Smooth muscle cell (in vitro differentiated cells): ENCODE measurements around the gene AGO1. TPM values are rescaled to one million over a fixed set of nuclear protein-coding genes. Genes with fewer than 3 reads are reported as not detected.

ENCODE experiments used
- DNase-seq: peaks from one replicate; lab custom pipeline; 2025; ENCODE audit not compliant: unreplicated experiment; lab: John Stamatoyannopoulos, UW
- H2AFZ ChIP-seq: fragments of 200-600 bp; sonication (generic); 2 replicates; pipeline ENCODE4 v1.6.0; 2016; ENCODE audit warnings: antibody characterized with exemption, low read depth, mild to moderate bottlenecking
- H3F3A ChIP-seq: fragments of 200-600 bp; sonication (generic); 2 replicates; pipeline ENCODE4 v1.6.0; 2017; ENCODE audit warnings: antibody characterized with exemption, low read depth
- H3K27ac ChIP-seq: fragments of 200-600 bp; sonication (generic); 2 replicates; pipeline ENCODE4 v1.5.1; 2016; ENCODE audit warnings: low read depth, mild to moderate bottlenecking
- H3K27me3 ChIP-seq: fragments of 200-600 bp; sonication (generic); 2 replicates; pipeline ENCODE4 v1.6.1; 2016; ENCODE audit warnings: low read depth, mild to moderate bottlenecking
- H3K36me3 ChIP-seq: fragments of 200-600 bp; sonication (generic); 2 replicates; pipeline ENCODE4 v1.5.1; 2016; ENCODE audit warnings: low read depth
- H3K4me1 ChIP-seq: fragments of 200-600 bp; sonication (generic); 2 replicates; pipeline ENCODE4 v1.5.1; 2016; ENCODE audit warnings: low read depth
- H3K4me2 ChIP-seq: fragments of 200-600 bp; sonication (generic); 2 replicates; pipeline ENCODE4 v1.6.0; 2016; ENCODE audit warnings: mild to moderate bottlenecking
- H3K4me3 ChIP-seq: fragments of 200-600 bp; sonication (generic); 2 replicates; pipeline ENCODE4 v1.5.1; 2016; ENCODE audit warnings: mild to moderate bottlenecking
- H3K79me2 ChIP-seq: fragments of 200-600 bp; sonication (generic); 2 replicates; pipeline ENCODE4 v1.6.0; 2016; ENCODE audit warnings: low read depth, mild to moderate bottlenecking
- H3K9ac ChIP-seq: fragments of 200-600 bp; sonication (generic); 2 replicates; pipeline ENCODE4 v1.6.0; 2016; ENCODE audit warnings: low read depth
- H3K9me3 ChIP-seq: fragments of 200-600 bp; sonication (generic); replicated peaks from 2 replicates; pipeline ENCODE4 v1.5.1; 2016; ENCODE audit warnings: low read depth
- H4K20me1 ChIP-seq: fragments of 200-600 bp; sonication (generic); 2 replicates; pipeline ENCODE4 v1.6.0; 2016; ENCODE audit warnings: low read depth
- WGBS: methylation state at CpG from one replicate; pipeline ENCODE4 v1.1.7; 2016; ENCODE audit warnings: low lambda C conversion rate; 5-methylcytosine and 5-hydroxymethylcytosine counted together
- polyA plus RNA-seq: library from polyadenylated mRNA; unstranded; fragments of >200 nt; fragmentation: Nextera tagmentation; extraction: Ambion mirVana; gene quantifications from 2 replicates; pipeline ENCODE4 v1.2.1, GENCODE V29; 2016
- total RNA-seq: library from RNA; depleted of rRNA; stranded (reverse); fragments of >200 nt; gene quantifications from 2 replicates; pipeline ENCODE4 v1.2.3, GENCODE V29; 2014
- TF ChIP-seq, protein P1 (sequence below): fragments of 200-600 bp; sonication (generic); IDR thresholded peaks from 2 replicates; pipeline ENCODE4 v1.5.1; 2017; ENCODE audit warnings: borderline replicate concordance, mild to moderate bottlenecking, antibody characterized with exemption; ENCODE audit not compliant: insufficient read depth, poor library complexity, severe bottlenecking

Gene AGO1
- total RNA-seq (10.8 and 15.3 TPM in 2 replicates), polyA plus RNA-seq (4.9 and 8.1 TPM in 2 replicates)

DNA sequence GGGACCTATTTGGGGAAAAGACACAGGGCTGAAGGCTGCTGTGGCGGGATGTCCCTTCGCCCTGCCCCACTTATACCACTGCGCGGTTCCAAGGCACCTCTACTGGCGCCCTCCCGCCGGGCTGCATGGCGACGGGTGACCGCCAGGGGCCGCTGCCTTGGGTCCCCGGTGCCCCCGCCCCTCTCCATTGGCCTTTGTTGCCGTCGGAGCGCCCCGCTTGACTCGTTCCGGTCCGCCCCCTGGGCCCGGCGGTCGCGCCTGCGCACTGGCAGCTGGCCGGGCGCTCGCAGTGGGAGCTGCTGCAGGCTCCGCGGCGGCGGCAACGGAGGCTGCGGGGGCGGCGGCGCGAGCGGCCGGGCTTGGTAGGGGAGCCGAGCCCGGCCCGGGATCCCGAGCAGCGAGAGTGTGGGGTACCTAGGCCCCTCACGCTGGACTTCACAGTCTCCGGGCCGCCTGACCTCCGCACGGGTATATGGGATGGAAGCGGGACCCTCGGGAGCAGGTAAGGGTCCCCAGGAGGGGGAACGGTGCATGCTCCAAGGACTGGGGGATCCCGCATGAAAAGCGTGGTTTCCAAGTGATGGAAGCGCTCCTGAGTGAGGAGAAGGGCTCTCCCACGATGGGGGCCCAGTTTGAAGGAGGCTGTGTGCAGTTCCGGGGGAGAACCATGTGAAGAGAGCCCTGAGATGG lies at the start of gene AGO1:
Gene AGO1 (plus strand): TSS at position 265 of the 690 bp plus-strand sequence. CDS start 213 bp downstream, at position 478.
- peak within 1 kb of the TSS; percentile 90 for H3K9ac ChIP-seq
- H4K20me1 ChIP-seq: peaks cover 41% of the 10 kb centered on the region
- H3F3A ChIP-seq: peaks cover 6% of the 10 kb centered on the region
- H3K9me3 ChIP-seq: no peaks in the 10 kb centered on the region
- H3K27ac ChIP-seq: peak within 1 kb of the TSS; percentile 53
- peak within 1 kb of the TSS; percentile 97 for H2AFZ ChIP-seq
- no peaks in the 10 kb centered on the region for H3K27me3 ChIP-seq
- peak within 1 kb of the TSS; percentile 100 for H3K4me3 ChIP-seq
- TF ChIP-seq, protein P1, sequence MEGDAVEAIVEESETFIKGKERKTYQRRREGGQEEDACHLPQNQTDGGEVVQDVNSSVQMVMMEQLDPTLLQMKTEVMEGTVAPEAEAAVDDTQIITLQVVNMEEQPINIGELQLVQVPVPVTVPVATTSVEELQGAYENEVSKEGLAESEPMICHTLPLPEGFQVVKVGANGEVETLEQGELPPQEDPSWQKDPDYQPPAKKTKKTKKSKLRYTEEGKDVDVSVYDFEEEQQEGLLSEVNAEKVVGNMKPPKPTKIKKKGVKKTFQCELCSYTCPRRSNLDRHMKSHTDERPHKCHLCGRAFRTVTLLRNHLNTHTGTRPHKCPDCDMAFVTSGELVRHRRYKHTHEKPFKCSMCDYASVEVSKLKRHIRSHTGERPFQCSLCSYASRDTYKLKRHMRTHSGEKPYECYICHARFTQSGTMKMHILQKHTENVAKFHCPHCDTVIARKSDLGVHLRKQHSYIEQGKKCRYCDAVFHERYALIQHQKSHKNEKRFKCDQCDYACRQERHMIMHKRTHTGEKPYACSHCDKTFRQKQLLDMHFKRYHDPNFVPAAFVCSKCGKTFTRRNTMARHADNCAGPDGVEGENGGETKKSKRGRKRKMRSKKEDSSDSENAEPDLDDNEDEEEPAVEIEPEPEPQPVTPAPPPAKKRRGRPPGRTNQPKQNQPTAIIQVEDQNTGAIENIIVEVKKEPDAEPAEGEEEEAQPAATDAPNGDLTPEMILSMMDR: peak; percentile 80
- H3K36me3 ChIP-seq: no peaks in the 10 kb centered on the region
- under 1% methylated on average over 51 of the region's 58 CpGs for WGBS
- DNase-seq: peak; percentile 83
- H3K4me2 ChIP-seq: peak within 1 kb of the TSS; percentile 100
- H3K79me2 ChIP-seq: peaks cover 5% of the 10 kb centered on the region
- peaks cover 25% of the 10 kb centered on the region for H3K4me1 ChIP-seq

DNA sequence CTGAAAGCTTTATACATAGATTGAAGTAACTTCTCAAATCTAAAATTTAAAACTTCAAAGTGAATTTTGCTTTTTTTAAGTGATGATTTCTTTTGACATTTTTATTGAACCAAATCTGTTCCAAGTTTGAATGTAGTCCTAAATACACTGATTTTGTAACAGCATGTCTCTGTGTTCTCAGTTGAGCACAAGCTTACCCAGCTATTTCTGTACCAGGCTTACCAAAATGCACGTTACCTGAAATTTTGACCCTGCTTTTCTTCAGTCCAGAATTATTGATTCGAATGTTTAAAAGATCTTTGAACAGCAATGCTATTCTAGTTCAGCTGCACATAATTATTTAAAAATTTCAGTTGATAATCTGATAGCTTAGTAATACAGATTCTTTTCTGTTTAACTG lies 49.6 kb upstream of the AGO1 start:
- H3K4me1 ChIP-seq: no peaks in the 10 kb centered on the region
- no peaks in the 10 kb centered on the region for H3K27me3 ChIP-seq
- no peak overlapping the region for H3K4me3 ChIP-seq
- H3K36me3 ChIP-seq: peaks cover 12% of the 10 kb centered on the region
- TF ChIP-seq, protein P1: no peak
- no peak overlapping the region for H3K4me2 ChIP-seq
- DNase-seq: no peak
- H3K27ac ChIP-seq: no peak overlapping the region
- H4K20me1 ChIP-seq: no peaks in the 10 kb centered on the region
- H3K9ac ChIP-seq: no peak overlapping the region
- H3K79me2 ChIP-seq: no peaks in the 10 kb centered on the region
- no peak overlapping the region for H2AFZ ChIP-seq
- no peaks in the 10 kb centered on the region for H3K9me3 ChIP-seq
- 94% methylated on average over 2 of the region's 2 CpGs for WGBS
- no peaks in the 10 kb centered on the region for H3F3A ChIP-seq

DNA sequence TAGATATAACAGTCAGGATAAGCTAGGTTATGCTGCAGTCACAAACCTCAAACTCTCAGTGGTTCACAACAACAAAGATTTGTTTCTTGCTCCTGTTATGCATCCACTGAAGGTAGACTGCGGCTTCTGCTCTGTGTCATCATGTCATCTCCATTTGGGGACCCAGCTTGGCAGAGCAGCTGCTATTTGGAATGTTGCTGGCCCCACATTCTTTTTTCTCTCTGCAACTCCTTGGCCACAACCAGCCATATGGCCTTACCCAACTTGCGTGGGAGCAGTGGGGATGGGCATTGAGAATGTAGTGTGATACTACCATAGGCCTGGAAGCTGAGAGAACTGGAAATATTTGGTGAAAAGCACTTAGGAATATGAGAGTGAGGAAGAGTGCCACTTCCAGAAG lies 48.8 kb upstream of the AGO1 start:
- 86% methylated on average over 2 of the region's 2 CpGs for WGBS
- Histone ChIP-seq H4K20me1 (no peaks in the 10 kb centered on the region), H3K4me2 (no peak overlapping the region), H3K4me1 (no peaks in the 10 kb centered on the region), H3K79me2 (no peaks in the 10 kb centered on the region), H3F3A (no peaks in the 10 kb centered on the region), H2AFZ (no peak overlapping the region), H3K27me3 (no peaks in the 10 kb centered on the region), H3K9me3 (no peaks in the 10 kb centered on the region), H3K27ac (no peak overlapping the region), H3K4me3 (no peak overlapping the region), H3K9ac (no peak overlapping the region), H3K36me3 (peaks cover 12% of the 10 kb centered on the region)
- no peak for DNase-seq
- TF ChIP-seq, protein P1: no peak

DNA sequence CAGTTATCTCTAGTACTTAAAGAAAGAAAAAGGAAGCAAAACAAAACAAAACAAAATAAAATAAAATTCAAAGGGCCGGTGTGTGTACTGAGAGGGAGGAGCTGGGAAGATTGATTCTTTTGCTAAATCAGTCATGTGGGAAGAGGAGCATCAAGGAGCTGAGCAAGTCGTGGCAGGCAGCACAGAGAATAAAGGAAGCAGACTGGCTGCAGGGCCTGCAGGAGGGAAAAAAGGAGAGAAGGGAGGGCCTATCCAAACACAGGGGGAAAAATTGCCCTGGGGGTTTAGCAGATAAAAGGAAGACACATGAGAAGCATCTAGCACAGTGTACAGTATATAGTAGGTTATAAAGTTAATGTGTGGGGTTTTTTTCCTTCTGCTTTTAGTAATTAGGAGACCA lies 47.6 kb upstream of the AGO1 start:
- H3K4me2 ChIP-seq: no peak overlapping the region
- H3K9me3 ChIP-seq: no peaks in the 10 kb centered on the region
- H3K36me3 ChIP-seq: peaks cover 12% of the 10 kb centered on the region
- no peaks in the 10 kb centered on the region for H3K27me3 ChIP-seq
- H3K79me2 ChIP-seq: no peaks in the 10 kb centered on the region
- DNase-seq: no peak
- H4K20me1 ChIP-seq: no peaks in the 10 kb centered on the region
- H3K9ac ChIP-seq: no peak overlapping the region
- TF ChIP-seq, protein P1: no peak
- no peaks in the 10 kb centered on the region for H3K4me1 ChIP-seq
- 72% methylated on average over 2 of the region's 2 CpGs for WGBS
- no peak overlapping the region for H3K4me3 ChIP-seq
- H3K27ac ChIP-seq: no peak overlapping the region
- no peaks in the 10 kb centered on the region for H3F3A ChIP-seq
- no peak overlapping the region for H2AFZ ChIP-seq
